HG03196 (cell line): ENCODE results near the gene CLRN1.

Experiments used
- ATAC-seq: cut with Tn5 transposase; IDR thresholded peaks from one replicate; pipeline ENCODE4 v1.9.1; 2021; ENCODE audit not compliant: unreplicated experiment

The CLRN1 gene

DNA sequence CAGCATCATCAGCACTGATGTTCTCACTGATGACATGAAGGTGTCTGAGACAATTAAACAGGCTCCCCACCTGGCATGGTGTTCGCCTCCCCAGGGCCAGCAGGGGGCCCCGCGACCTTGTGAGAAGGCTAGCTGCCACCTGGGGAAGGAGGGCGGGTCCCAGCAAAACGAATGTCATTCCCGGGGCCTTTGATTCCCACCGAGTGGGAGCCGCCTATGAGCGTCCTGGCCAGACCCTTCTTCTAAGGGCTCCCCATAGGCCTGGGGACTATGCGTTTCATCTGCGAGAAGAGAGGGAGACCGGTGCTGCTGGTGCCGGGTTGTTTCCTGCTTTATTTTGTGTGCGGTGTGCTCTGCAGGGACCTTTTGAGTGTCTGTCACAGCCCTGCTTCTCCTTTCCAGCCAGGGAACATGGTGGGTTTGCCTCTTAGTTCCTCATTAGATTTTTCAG, 46.8 kb downstream of the CLRN1 start:
- ATAC-seq, result peak; percentile 89

- ATAC-seq, result no peak
These were observed 49.9 kb downstream of the CLRN1 start for GRCh38 chr3:150922611-150923010.

- ATAC-seq, result no peak
These were observed 51.3 kb downstream of the CLRN1 start for GRCh38 chr3:150921209-150921608.

DNA sequence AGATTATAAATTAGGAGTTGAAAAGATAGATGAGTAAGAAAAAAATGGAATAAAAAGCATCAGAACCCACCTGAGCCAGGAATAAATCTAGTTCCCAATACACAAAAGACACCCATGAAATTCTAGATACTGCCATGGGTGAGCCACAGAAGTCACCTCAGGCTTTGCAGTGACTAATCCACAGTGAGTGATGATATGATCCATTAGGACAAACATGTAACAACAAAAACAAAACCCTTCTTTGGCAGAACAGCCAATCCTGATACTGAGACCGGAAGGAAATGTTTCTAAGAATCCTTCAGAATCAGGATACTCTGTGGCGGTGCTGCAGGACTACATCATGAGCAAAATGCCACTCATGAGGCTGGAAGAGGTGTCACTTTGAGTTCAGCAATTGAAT, 52.3 kb downstream of the CLRN1 start:
- no peak for ATAC-seq

GRCh38 chr3:150917951-150918350, 54.6 kb downstream of the CLRN1 start:
- no peak for ATAC-seq

- no peak for ATAC-seq
These were observed 59.2 kb downstream of the CLRN1 start for GRCh38 chr3:150913133-150913922.

GRCh38 chr3:150912501-150912900, 60.0 kb downstream of the CLRN1 start:
- ATAC-seq, result no peak

DNA sequence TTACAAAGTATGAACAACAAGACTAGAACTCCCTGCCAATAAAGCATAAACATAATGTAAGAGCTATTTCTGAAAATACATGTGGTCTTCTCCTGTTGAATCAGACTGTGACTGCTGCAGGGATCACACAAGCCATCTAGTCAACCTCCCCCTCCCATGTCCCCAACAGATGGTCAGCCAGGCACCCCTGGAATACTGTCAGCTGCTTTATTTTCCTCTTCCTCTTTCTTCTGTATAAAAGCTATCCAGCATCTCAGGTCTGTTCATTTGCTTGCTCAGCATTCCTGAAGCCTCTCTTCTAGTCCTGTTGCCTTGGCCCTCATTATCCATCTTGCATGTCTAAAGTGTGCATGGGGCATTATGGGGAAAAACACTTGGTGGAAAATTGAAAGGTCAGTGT, 60.8 kb downstream of the CLRN1 start:
- ATAC-seq, result no peak

- ATAC-seq, result no peak
These were observed 66.1 kb downstream of the CLRN1 start for GRCh38 chr3:150906461-150906860.

DNA sequence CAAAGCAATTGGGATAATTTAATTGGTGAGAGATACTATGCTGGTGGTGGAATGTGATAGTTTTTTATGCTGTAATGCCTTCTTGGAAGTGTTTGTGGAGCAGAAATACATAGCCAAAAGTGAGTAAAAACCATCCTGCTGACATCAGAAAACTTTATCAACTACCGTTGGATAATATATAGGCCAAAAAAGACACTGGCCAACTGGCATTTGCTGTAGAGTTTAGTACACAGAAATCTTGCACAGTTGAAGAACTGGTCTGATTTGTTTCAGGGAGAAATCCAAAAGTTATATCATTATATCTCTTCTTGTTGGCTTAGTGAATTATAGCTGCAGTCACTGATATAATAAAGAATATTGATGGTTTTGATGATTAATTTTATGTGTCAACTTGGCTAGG, 66.8 kb downstream of the CLRN1 start:
- no peak for ATAC-seq

- ATAC-seq, result no peak
These were observed 67.2 kb downstream of the CLRN1 start, which contains the start of gene MINDY4B for GRCh38 chr3:150905339-150905738. Gene MINDY4B, minus strand, starts transcription at chr3:150905439. Its CDS starts 0 bp downstream, at chr3:150905439.

- ATAC-seq, result no peak
These were observed 69.5 kb downstream of the CLRN1 start for GRCh38 chr3:150902988-150903387.

DNA sequence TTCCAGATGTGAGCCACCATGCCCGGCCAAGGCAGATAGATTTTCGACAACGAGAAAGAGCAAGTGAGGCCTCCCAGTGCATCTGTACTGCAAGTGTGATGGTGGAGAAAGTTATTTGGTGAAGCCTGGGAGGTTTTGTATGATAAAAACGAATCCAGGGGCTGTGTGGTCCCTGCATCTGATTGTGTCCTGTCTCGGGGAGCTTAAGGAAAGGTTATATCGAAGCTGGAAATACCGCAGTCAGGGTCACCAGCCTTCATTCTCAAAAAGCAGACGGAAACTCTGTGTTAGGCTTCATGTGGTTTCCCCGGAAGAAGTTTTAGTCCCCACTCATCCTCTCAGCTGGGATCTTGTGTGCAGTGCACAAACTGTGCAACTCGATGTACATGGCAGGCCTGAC, 70.7 kb downstream of the CLRN1 start:
- ATAC-seq, result no peak

GRCh38 chr3:150899141-150899540, 73.4 kb downstream of the CLRN1 start:
- ATAC-seq, result no peak

DNA sequence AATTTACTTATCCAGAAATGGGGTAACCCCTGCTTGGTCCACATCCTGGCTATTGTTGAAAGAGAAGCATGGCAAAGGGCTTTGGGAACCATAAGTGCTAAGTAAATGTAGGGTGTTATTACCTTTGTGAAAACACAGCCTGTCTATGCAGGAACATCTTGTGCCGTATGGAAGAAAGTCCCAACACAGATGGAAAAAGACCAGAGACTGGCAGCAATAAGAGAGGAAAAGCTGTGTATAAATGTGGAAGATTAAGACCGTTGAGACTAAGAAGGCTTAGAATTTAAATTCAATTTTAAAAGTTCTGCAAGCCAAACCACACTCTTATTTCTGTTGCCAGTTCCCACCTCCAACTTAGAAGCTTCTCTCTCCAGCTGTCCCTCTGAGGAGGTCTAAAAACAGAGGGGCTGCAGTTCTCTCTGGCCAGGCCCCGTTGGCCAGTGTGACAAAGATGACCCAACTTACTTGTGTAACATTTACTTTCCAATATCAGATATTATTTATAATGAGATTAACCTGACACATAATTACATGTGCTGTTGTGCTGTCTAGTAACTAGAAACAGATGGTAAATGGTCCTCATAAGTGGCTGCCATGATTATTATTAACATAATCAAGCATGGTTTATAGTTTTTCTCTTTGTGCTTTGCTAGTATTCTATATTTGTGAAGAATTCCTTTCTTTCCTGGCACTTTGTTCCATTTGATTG, 74.3 kb downstream of the CLRN1 start:
- ATAC-seq, result no peak

DNA sequence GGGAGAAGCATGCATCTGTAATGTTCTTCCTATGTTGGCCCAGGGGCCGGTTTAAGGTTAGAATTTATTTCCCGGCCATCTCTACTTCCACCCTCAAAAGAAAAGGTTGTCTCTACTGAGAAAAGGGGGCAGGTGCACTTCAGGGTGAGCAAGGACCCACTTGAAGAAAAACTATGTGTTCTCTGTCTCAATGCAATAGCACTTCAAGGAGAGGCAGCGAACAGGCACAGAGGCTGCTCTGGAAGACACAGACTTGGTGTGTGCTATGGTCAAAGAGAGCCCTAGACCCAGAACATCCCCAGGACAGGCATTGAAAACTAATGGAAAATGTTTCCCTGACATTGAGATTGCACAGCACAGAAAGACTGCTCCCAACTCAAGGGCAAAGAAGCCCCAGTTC, 74.9 kb downstream of the CLRN1 start:
- no peak for ATAC-seq

GRCh38 chr3:150890831-150891230, 81.7 kb downstream of the CLRN1 start:
- no peak for ATAC-seq

- no peak for ATAC-seq
These were observed 82.2 kb downstream of the CLRN1 start for GRCh38 chr3:150890295-150890694.

GRCh38 chr3:150889106-150889505, 83.4 kb downstream of the CLRN1 start:
- ATAC-seq, result no peak

DNA sequence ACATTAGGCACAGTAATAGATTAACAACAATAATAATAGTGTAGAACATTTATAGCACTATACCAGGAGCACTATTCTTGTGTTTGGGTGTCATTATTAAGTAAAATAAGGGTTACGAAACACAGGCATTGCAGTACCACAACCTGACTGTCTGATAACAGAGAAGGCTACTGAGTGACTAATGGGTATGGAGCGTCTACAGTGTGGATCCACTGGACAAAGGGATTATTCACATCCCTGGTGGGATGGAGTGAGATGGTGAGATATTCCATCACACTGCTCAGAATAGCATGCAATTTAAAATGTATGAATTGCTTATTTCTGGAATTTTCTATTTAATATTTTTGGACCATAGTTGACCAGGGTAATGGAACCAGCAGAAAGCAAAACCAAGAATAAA, 85.5 kb downstream of the CLRN1 start:
- ATAC-seq, result no peak

DNA sequence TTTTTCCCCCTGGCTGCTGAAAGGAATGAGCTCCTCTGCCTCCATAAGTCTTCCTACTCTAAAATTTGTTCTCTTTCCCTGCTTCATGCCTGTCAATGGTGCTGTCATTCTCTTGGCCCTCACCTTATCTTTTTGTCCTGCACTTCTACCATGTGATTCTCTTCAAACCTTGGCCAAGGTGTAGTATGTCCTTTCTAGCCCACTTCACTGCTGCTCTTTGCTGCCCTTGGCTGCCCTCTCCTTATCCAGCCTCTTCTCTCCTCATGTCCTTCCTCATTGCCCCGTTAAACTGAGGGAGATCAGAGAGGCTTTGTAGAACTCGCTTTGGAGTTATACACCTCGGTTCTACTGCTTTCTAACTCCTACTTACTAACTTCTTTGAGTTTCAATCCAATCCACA, 87.0 kb downstream of the CLRN1 start:
- ATAC-seq, result no peak

- no peak for ATAC-seq
These were observed 93.4 kb downstream of the CLRN1 start for GRCh38 chr3:150878996-150879575.
